Aorta (tissue), 5 donors: ENCODE data around the gene FARSB. TPM values are rescaled to one million over a fixed set of nuclear protein-coding genes. Genes with fewer than 3 reads are reported as not detected.

Experiments used
- ATAC-seq: fragments of 200-7000 bp; cut with Tn5 transposase; one replicate; pipeline ENCODE4 v1.9.1; 2022; ENCODE audit warnings: moderate library complexity; ENCODE audit not compliant: low FRiP score
- DNase-seq, 2 donors: peaks; one replicate each; pipeline ENCODE4 v3.0.0-alpha.2; 2020
- H3K27ac ChIP-seq, 2 donors: one replicate each; pipeline ENCODE4 v1.5.1; 2013; ENCODE audit warnings: low read length in 2 of 2, mild to moderate bottlenecking in 2 of 2, moderate library complexity in 2 of 2, control low read depth in 1 of 2, inconsistent platforms in 1 of 2, low read depth in 1 of 2
- H3K27me3 ChIP-seq, 2 donors: one replicate each; pipeline ENCODE4 v1.6.1; 2013; ENCODE audit warnings: control low read depth in 1 of 2, low read length in 1 of 2, mild to moderate bottlenecking in 1 of 2, moderate library complexity in 1 of 2; ENCODE audit not compliant: insufficient read depth in 2 of 2, control insufficient read depth in 1 of 2
- H3K36me3 ChIP-seq, 2 donors: one replicate each; pipeline ENCODE4 v1.6.1; 2013; ENCODE audit warnings: control low read depth in 1 of 2, low read length in 1 of 2, mild to moderate bottlenecking in 1 of 2; ENCODE audit not compliant: insufficient read depth in 2 of 2, control insufficient read depth in 1 of 2
- H3K4me1 ChIP-seq, 2 donors: one replicate each; pipeline ENCODE4 v1.6.1; 2013; ENCODE audit warnings: low read length in 2 of 2, control low read depth in 1 of 2, mild to moderate bottlenecking in 1 of 2, moderate library complexity in 1 of 2; ENCODE audit not compliant: insufficient read depth in 2 of 2, control insufficient read depth in 1 of 2
- H3K4me3 ChIP-seq, 2 donors: one replicate each; pipeline ENCODE4 v1.5.1; 2013; ENCODE audit warnings: low read length in 2 of 2, control low read depth in 1 of 2, mild to moderate bottlenecking in 1 of 2
- H3K9me3 ChIP-seq: one replicate; pipeline ENCODE4 v1.6.1; 2013; ENCODE audit warnings: mild to moderate bottlenecking, low read length; ENCODE audit not compliant: control insufficient read depth
- WGBS, 2 donors: extraction: QIAGEN DNeasy Blood & Tissue Kit; methylation state at CpG; one replicate each; pipeline ENCODE4 v1.1.7; 2013; 5-methylcytosine and 5-hydroxymethylcytosine counted together
- intact Hi-C, 2 donors: fragments of 100-400 bp; cut with DNase I; formaldehyde crosslinking; loops; one replicate each; pipeline versions ENCODE4 v1.14.2 to v1.15.0; 2022
- polyA plus RNA-seq, 2 donors: library from polyadenylated mRNA; stranded (reverse); fragments of 200-250 nt; gene quantifications; one replicate each; pipeline ENCODE4 v1.2.3, GENCODE V29; 2013
- total RNA-seq, 2 donors: library from RNA; stranded (reverse); fragmentation: NEBNext Ultra II Directional; extraction: Animal tissue kit (Norgen Biotek cat#: 25700); gene quantifications; one replicate each; pipeline ENCODE4 v1.2.1, GENCODE V29; 2021
- donor health status: healthy with polysubstance abuse.
- donor health status: Bipolar disorder and iron deficiency.
- donor health status: DM: no; HTN: no; CAD: no.
- donor health status: DM: no; HTN: no; CAD: no.
- donor health status: DM: yes; HTN: yes; CAD: no.

Gene FARSB
- total and polyA plus RNA-seq, 4 donors, result 8.4 to 14.6 (median 12.0) TPM

DNA sequence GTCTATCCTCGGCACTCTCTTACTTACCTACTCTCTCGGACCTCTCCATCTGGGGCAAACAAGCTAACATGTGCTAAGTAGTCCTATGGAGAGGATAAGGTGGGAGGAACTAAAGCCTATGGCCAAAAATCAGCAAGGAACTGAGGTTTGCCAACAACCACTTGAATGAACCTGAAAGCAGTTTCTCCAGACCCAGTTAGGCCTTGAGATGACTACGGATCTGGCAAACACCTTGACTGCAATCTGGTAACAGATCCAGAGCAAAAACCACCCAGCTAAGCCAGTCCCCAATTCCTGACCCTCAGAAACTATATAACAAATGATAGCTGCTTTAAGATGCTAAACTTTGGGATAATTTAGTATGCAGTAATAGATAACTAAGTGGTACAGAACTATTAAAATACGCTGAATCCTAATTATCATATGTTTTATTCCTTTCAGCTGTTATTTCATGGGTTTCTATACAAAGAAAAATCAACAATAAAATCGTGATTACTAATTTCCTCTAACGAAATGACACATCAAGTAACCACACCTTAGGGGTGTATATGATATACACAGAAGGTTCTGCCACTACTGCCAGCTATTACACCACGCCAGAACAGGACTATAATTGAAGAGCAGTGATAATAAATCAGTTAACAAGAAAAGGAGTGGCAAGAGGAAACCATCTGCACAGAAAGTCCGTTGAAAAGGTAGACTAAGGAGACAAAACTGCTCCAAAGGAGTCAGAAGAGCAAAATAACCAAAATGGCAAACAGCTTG, 3.2 kb downstream of the FARSB start:
- intact Hi-C loops, result no loop called here
- DNase-seq, result no peak
- no peak overlapping the region for H3K4me3 ChIP-seq
- H3K27me3 ChIP-seq, result no peaks in the 10 kb centered on the region
- no peaks in the 10 kb centered on the region for H3K4me1 ChIP-seq
- H3K9me3 ChIP-seq, result no peaks in the 10 kb centered on the region
- 82 to 86% methylated on average over 8 of the region's 8 CpGs for WGBS, 2 donors
- H3K27ac ChIP-seq, result no peak overlapping the region
- ATAC-seq, result no peak
- peaks cover 0 to 2% of the 10 kb centered on the region in 2 donors for H3K36me3 ChIP-seq

DNA sequence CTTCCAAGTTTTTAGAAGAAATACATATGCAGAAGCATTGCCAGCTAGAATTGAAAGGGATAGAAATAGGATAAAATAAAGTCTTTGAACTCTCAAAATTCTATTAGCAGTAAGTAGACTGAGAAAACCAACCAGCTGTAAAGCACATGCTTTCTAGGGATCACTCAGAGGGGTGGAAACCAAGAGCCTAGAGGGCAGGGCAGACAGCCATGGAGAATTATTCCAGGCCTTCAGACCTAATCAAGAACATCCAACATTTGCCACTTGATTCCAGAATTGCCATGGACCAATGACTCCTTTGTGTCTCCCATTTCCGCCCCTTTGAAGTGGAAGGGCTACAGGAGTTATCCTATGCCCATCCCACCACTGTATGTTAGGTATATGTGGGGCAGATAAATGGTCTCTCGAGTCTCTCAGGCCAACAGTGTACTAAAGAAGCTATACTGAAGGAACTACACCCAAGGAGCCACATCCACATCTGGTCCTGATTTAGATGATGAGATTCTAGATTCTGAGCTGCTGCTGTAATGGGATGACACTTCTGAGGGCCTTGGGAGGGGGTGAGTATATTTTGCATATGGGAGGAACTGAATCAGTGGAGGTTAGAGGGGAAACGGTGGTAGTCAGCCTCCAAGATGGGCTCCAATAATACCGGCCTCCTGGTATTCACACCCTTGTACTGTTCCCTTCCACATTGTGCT, 4.0 kb downstream of the FARSB start:
- intact Hi-C loops, result no loop called here
- no peaks in the 10 kb centered on the region for H3K9me3 ChIP-seq
- ATAC-seq (no peak), DNase-seq (no peak)
- H3K27ac ChIP-seq, result no peak overlapping the region
- no peaks in the 10 kb centered on the region for H3K4me1 ChIP-seq
- 87 to 89% methylated on average over 4 of the region's 4 CpGs for WGBS, 2 donors
- H3K36me3 ChIP-seq, result peaks cover 0 to 4% of the 10 kb centered on the region in 2 donors
- H3K27me3 ChIP-seq, result no peaks in the 10 kb centered on the region
- no peak overlapping the region for H3K4me3 ChIP-seq

GRCh38 chr2:222649801-222650200, 6.1 kb downstream of the FARSB start:
- Histone ChIP-seq H3K4me1 (no peaks in the 10 kb centered on the region), H3K4me3 (no peak overlapping the region), H3K36me3 (peaks cover 0 to 4% of the 10 kb centered on the region in 2 donors), H3K9me3 (no peaks in the 10 kb centered on the region), H3K27ac (no peak overlapping the region), H3K27me3 (no peaks in the 10 kb centered on the region)
- intact Hi-C loops, result no loop called here
- ATAC-seq, result no peak
- DNase-seq, result no peak
- 95% methylated on average over 3 of the region's 3 CpGs for WGBS, 2 donors

DNA sequence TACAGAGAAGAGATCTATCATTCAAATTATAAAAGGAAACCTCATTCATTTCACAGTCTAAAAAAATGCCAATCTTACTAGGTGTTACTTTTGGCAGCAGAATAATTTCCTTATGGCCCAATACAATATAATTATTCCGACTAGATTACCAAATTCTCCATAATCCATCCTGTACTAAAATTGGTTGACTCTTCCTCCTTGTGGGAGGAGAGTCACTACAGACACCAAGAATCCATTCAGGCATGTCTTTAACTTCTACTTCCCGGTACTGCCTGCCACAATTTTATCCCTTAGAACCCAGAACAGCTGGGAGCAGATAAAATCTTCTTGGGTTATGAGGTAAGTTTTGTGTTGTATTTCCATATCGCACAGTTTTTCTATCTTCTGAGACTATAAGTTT, 9.9 kb downstream of the FARSB start:
- Histone ChIP-seq H3K4me1 (no peaks in the 10 kb centered on the region), H3K4me3 (no peak overlapping the region), H3K27ac (no peak overlapping the region), H3K9me3 (no peaks in the 10 kb centered on the region), H3K36me3 (peaks cover 0 to 4% of the 10 kb centered on the region in 2 donors), H3K27me3 (no peaks in the 10 kb centered on the region)
- ATAC-seq (no peak), DNase-seq (no peak)
- intact Hi-C loops, result no loop called here
- 86 to 90% methylated on average over 3 of the region's 3 CpGs for WGBS, 2 donors

DNA sequence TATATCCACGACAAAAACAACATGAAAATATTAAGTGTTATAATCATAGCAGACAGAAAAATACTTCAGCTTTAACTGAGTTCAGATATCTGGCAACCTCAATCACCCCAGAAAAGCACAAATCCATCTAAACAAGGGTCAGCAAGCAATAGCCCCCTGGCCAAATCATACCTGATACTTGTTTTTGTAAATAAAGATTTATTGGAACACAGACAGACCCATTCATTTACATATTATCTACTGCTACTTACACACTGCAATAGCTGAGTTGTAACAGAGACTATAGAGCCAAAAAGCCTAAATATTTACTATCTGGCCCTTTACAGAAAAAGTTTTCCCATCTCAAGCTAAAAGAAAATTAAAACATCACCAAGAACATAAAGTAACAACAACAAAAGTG, 12.8 kb downstream of the FARSB start:
- intact Hi-C loops, result no loop called here
- 90 to 95% methylated on average over 1 of the region's 1 CpG for WGBS, 2 donors
- no peaks in the 10 kb centered on the region for H3K9me3 ChIP-seq
- no peaks in the 10 kb centered on the region for H3K4me1 ChIP-seq
- ATAC-seq, result no peak
- no peaks in the 10 kb centered on the region for H3K27me3 ChIP-seq
- H3K27ac ChIP-seq, result no peak overlapping the region
- no peak overlapping the region for H3K4me3 ChIP-seq
- DNase-seq, result no peak
- H3K36me3 ChIP-seq, result peaks cover 0 to 4% of the 10 kb centered on the region in 2 donors

DNA sequence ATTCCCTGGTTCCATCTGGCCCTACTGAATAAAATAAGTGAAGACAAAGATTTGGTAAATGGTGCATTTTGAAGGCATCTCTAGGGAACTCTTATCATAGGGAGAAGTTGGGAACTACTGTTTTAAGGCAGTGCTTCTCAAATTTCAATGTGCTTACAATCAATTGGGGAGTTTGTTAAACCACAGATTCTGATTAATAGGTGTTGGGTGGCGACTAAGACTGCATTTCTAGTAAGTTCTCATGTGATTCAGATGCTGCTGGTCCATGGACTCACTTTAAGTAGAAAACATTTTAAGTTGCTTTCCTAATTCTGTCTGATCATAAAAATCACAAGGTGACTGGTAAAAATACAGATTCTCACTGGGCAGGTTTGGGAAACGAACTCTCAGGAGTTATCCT, 14.6 kb downstream of the FARSB start:
- 90 to 92% methylated on average over 2 of the region's 2 CpGs for WGBS, 2 donors
- intact Hi-C loops, result no loop called here
- H3K27me3 ChIP-seq, result no peaks in the 10 kb centered on the region
- ATAC-seq (no peak), DNase-seq (no peak)
- H3K36me3 ChIP-seq, result no peaks in the 10 kb centered on the region
- no peaks in the 10 kb centered on the region for H3K9me3 ChIP-seq
- no peak overlapping the region for H3K27ac ChIP-seq
- H3K4me3 ChIP-seq, result no peak overlapping the region
- H3K4me1 ChIP-seq, result no peaks in the 10 kb centered on the region

DNA sequence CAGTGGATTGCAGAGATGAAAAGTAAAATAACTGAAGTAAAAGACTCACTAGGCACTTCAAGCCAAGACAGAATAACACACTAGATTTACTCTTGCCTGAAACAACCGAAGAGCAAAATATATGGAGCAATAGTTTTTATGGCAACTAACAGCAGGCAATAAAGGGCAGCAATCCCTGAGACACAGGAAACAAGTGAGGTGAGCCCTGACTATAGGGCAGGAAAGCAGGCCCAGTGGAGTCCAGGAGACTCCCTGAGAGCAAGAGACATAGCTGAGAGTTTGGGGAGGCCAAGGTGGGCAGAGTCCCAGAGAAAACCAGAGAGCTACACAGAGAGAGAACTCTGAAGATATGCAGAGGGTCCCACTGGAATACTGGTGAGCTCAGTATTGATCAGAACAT, 18.8 kb downstream of the FARSB start:
- no peak for ATAC-seq
- no peaks in the 10 kb centered on the region for H3K9me3 ChIP-seq
- H3K4me3 ChIP-seq, result no peak overlapping the region
- DNase-seq, result no peak
- H3K27me3 ChIP-seq, result no peaks in the 10 kb centered on the region
- H3K36me3 ChIP-seq, result peaks cover 0 to 3% of the 10 kb centered on the region in 2 donors
- no peaks in the 10 kb centered on the region for H3K4me1 ChIP-seq
- intact Hi-C loops, result no loop called here
- H3K27ac ChIP-seq, result no peak overlapping the region
- WGBS, 2 donors, result 81 to 88% methylated on average over 1 of the region's 1 CpG

GRCh38 chr2:222635295-222635694, 20.6 kb downstream of the FARSB start:
- H3K9me3 ChIP-seq, result no peaks in the 10 kb centered on the region
- no peak overlapping the region for H3K27ac ChIP-seq
- DNase-seq, result no peak
- no peak for ATAC-seq
- no peaks in the 10 kb centered on the region for H3K4me1 ChIP-seq
- no peak overlapping the region for H3K4me3 ChIP-seq
- intact Hi-C loops, result no loop called here
- no peaks in the 10 kb centered on the region for H3K27me3 ChIP-seq
- peaks cover 0 to 5% of the 10 kb centered on the region in 2 donors for H3K36me3 ChIP-seq
- WGBS, 2 donors, result 90 to 91% methylated on average over 1 of the region's 1 CpG

DNA sequence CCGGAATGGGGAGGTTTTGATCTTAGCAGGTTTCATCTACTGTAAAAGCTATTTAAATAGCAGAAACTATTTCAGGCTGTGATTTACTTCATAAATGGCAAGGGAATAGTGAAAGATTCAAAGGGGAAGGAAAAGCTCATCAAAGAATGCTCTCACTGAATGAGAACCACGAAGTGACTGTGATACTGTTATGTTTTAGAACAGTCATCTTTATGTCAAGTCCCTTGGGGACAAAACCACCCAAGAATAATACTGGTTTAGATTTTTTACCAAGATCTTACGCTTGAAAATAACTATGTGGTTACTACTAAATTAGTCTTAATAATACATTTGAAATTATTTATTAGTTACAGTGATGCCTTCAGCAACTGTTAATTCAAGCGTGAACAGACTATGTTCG, 28.1 kb downstream of the FARSB start:
- Histone ChIP-seq H3K9me3 (no peaks in the 10 kb centered on the region), H3K4me1 (no peaks in the 10 kb centered on the region), H3K36me3 (peaks cover 5% of the 10 kb centered on the region in 2 donors), H3K27me3 (no peaks in the 10 kb centered on the region), H3K27ac (no peak overlapping the region), H3K4me3 (no peak overlapping the region)
- ATAC-seq (no peak), DNase-seq (no peak)
- intact Hi-C loops, result no loop called here
- 66 to 67% methylated on average over 5 of the region's 5 CpGs for WGBS, 2 donors
